ENCODE results near the gene CHML.

Gene CHML

GRCh38 chr1:241605146-241605805 is 34.9 kb downstream of the CHML start:
- no peak overlapping the region for H3K27ac ChIP-seq (ENCODE audit: low read depth, low read length)
- no peaks in the 10 kb centered on the region for H3K9me3 ChIP-seq (ENCODE audit: insufficient read depth, low read depth, low read length)
- 85% methylated on average over 9 of the region's 9 CpGs for WGBS
- H3K9ac ChIP-seq (ENCODE audit: low read depth, low read length): no peak overlapping the region
- no peaks in the 10 kb centered on the region for H3K36me3 ChIP-seq (ENCODE audit: insufficient read depth, low read length)
- no peaks in the 10 kb centered on the region for H3K27me3 ChIP-seq (ENCODE audit: insufficient read depth, low read length)
- no peak overlapping the region for H3K4me3 ChIP-seq (ENCODE audit: low read length)
- H3K4me1 ChIP-seq (ENCODE audit: insufficient read depth, low read length): no peaks in the 10 kb centered on the region

GRCh38 chr1:241603731-241604245 is 36.4 kb downstream of the CHML start:
- 99% methylated on average over 3 of the region's 3 CpGs for WGBS
- no peak overlapping the region for H3K4me3 ChIP-seq (ENCODE audit: low read length)
- H3K4me1 ChIP-seq (ENCODE audit: insufficient read depth, low read length): no peaks in the 10 kb centered on the region

GRCh38 chr1:241600496-241600901 is 39.7 kb downstream of the CHML start:
- no peak overlapping the region for H3K27ac ChIP-seq (ENCODE audit: low read depth, low read length)
- no peaks in the 10 kb centered on the region for H3K9me3 ChIP-seq (ENCODE audit: insufficient read depth, low read depth, low read length)
- peaks cover 7% of the 10 kb centered on the region; the same call in 1 of the 2 replicates for H3K36me3 ChIP-seq (ENCODE audit: insufficient read depth, low read length)
- 85% methylated on average over 2 of the region's 2 CpGs for WGBS
- H3K27me3 ChIP-seq (ENCODE audit: insufficient read depth, low read length): no peaks in the 10 kb centered on the region
- no peak overlapping the region for H3K4me3 ChIP-seq (ENCODE audit: low read length)
- no peak overlapping the region for H3K9ac ChIP-seq (ENCODE audit: low read depth, low read length)
- H3K4me1 ChIP-seq (ENCODE audit: insufficient read depth, low read length): no peaks in the 10 kb centered on the region

More at GRCh38 chr1:241603731-241604245, 36.4 kb downstream of the CHML start:
- Histone ChIP-seq H3K27ac (ENCODE audit: low read depth, low read length) (no peak overlapping the region), H3K9ac (ENCODE audit: low read depth, low read length) (no peak overlapping the region), H3K36me3 (ENCODE audit: insufficient read depth, low read length) (no peaks in the 10 kb centered on the region), H3K27me3 (ENCODE audit: insufficient read depth, low read length) (no peaks in the 10 kb centered on the region), H3K9me3 (ENCODE audit: insufficient read depth, low read depth, low read length) (no peaks in the 10 kb centered on the region)

GRCh38 chr1:241598249-241598648 is 41.9 kb downstream of the CHML start:
- Histone ChIP-seq H3K27ac (ENCODE audit: low read depth, low read length) (no peak overlapping the region), H3K4me3 (ENCODE audit: low read length) (no peak overlapping the region), H3K9ac (ENCODE audit: low read depth, low read length) (no peak overlapping the region), H3K9me3 (ENCODE audit: insufficient read depth, low read depth, low read length) (no peaks in the 10 kb centered on the region), H3K36me3 (ENCODE audit: insufficient read depth, low read length) (peaks cover 17% of the 10 kb centered on the region), H3K27me3 (ENCODE audit: insufficient read depth, low read length) (no peaks in the 10 kb centered on the region), H3K4me1 (ENCODE audit: insufficient read depth, low read length) (no peaks in the 10 kb centered on the region)
- 94% methylated on average over 2 of the region's 3 CpGs for WGBS

GRCh38 chr1:241596633-241597032 is 43.5 kb downstream of the CHML start:
- Histone ChIP-seq H3K9me3 (ENCODE audit: insufficient read depth, low read depth, low read length) (no peaks in the 10 kb centered on the region), H3K36me3 (ENCODE audit: insufficient read depth, low read length) (peaks cover 17% of the 10 kb centered on the region), H3K9ac (ENCODE audit: low read depth, low read length) (no peak overlapping the region), H3K27ac (ENCODE audit: low read depth, low read length) (no peak overlapping the region), H3K27me3 (ENCODE audit: insufficient read depth, low read length) (no peaks in the 10 kb centered on the region), H3K4me3 (ENCODE audit: low read length) (no peak overlapping the region), H3K4me1 (ENCODE audit: insufficient read depth, low read length) (no peaks in the 10 kb centered on the region; the same call in 1 of the 2 replicates)
- WGBS: 91% methylated on average over 6 of the region's 6 CpGs

- H3K4me3 ChIP-seq (ENCODE audit: low read length): no peak overlapping the region
- no peaks in the 10 kb centered on the region; the same call in 1 of the 2 replicates for H3K4me1 ChIP-seq (ENCODE audit: insufficient read depth, low read length)
- no peaks in the 10 kb centered on the region for H3K27me3 ChIP-seq (ENCODE audit: insufficient read depth, low read length)
- peaks cover 17% of the 10 kb centered on the region for H3K36me3 ChIP-seq (ENCODE audit: insufficient read depth, low read length)
- 83% methylated on average over 1 of the region's 1 CpG for WGBS
- no peak overlapping the region for H3K27ac ChIP-seq (ENCODE audit: low read depth, low read length)
- H3K9me3 ChIP-seq (ENCODE audit: insufficient read depth, low read depth, low read length): no peaks in the 10 kb centered on the region
- H3K9ac ChIP-seq (ENCODE audit: low read depth, low read length): no peak overlapping the region
These were observed 47.0 kb downstream of the CHML start for GRCh38 chr1:241593186-241593585.

- no peak overlapping the region for H3K9ac ChIP-seq (ENCODE audit: low read depth, low read length)
- H3K4me3 ChIP-seq (ENCODE audit: low read length): no peak overlapping the region
- WGBS: 94% methylated on average over 3 of the region's 3 CpGs
- peaks cover 13% of the 10 kb centered on the region for H3K36me3 ChIP-seq (ENCODE audit: insufficient read depth, low read length)
- no peak overlapping the region for H3K27ac ChIP-seq (ENCODE audit: low read depth, low read length)
- no peaks in the 10 kb centered on the region for H3K27me3 ChIP-seq (ENCODE audit: insufficient read depth, low read length)
- no peaks in the 10 kb centered on the region; the same call in 1 of the 2 replicates for H3K4me1 ChIP-seq (ENCODE audit: insufficient read depth, low read length)
- H3K9me3 ChIP-seq (ENCODE audit: insufficient read depth, low read depth, low read length): no peaks in the 10 kb centered on the region
These were observed 47.8 kb downstream of the CHML start for GRCh38 chr1:241592273-241592958.

- 79% methylated on average over 4 of the region's 5 CpGs for WGBS
- Histone ChIP-seq H3K4me3 (ENCODE audit: low read length) (no peak overlapping the region), H3K27me3 (ENCODE audit: insufficient read depth, low read length) (no peaks in the 10 kb centered on the region), H3K9me3 (ENCODE audit: insufficient read depth, low read depth, low read length) (no peaks in the 10 kb centered on the region), H3K9ac (ENCODE audit: low read depth, low read length) (no peak overlapping the region), H3K36me3 (ENCODE audit: insufficient read depth, low read length) (peaks cover 9% of the 10 kb centered on the region), H3K27ac (ENCODE audit: low read depth, low read length) (no peak overlapping the region), H3K4me1 (ENCODE audit: insufficient read depth, low read length) (no peaks in the 10 kb centered on the region; the same call in 1 of the 2 replicates)
These were observed 48.4 kb downstream of the CHML start for GRCh38 chr1:241591736-241592135.

GRCh38 chr1:241591317-241591716 is 48.9 kb downstream of the CHML start:
- H3K9me3 ChIP-seq (ENCODE audit: insufficient read depth, low read depth, low read length): no peaks in the 10 kb centered on the region
- H3K27me3 ChIP-seq (ENCODE audit: insufficient read depth, low read length): no peaks in the 10 kb centered on the region
- no peak overlapping the region for H3K9ac ChIP-seq (ENCODE audit: low read depth, low read length)
- H3K4me1 ChIP-seq (ENCODE audit: insufficient read depth, low read length): no peaks in the 10 kb centered on the region; the same call in 1 of the 2 replicates
- H3K4me3 ChIP-seq (ENCODE audit: low read length): no peak overlapping the region
- H3K36me3 ChIP-seq (ENCODE audit: insufficient read depth, low read length): peaks cover 9% of the 10 kb centered on the region
- no peak overlapping the region for H3K27ac ChIP-seq (ENCODE audit: low read depth, low read length)

- no peaks in the 10 kb centered on the region for H3K9me3 ChIP-seq (ENCODE audit: insufficient read depth, low read depth, low read length)
- peaks cover 9% of the 10 kb centered on the region for H3K36me3 ChIP-seq (ENCODE audit: insufficient read depth, low read length)
- no peak overlapping the region for H3K9ac ChIP-seq (ENCODE audit: low read depth, low read length)
- H3K27ac ChIP-seq (ENCODE audit: low read depth, low read length): no peak overlapping the region
- WGBS: 93% methylated on average over 4 of the region's 4 CpGs
- H3K4me3 ChIP-seq (ENCODE audit: low read length): no peak overlapping the region
- H3K27me3 ChIP-seq (ENCODE audit: insufficient read depth, low read length): no peaks in the 10 kb centered on the region
- H3K4me1 ChIP-seq (ENCODE audit: insufficient read depth, low read length): no peaks in the 10 kb centered on the region; the same call in 1 of the 2 replicates
These were observed 49.5 kb downstream of the CHML start for GRCh38 chr1:241590719-241591118.

Measured in HUES64 (cell line).